ENCODE results near the gene ZNF41.
A peak's percentile ranks its signal among the peaks of the same experiment; 100 is the strongest.
"Not testable (repeated sequence)": the region's sequence is repeated elsewhere in the genome, so short reads cannot be mapped to it uniquely, and the experiment has no call there.

ZNF41 gene

GRCh38 chrX:47498411-47498810 is 15.4 kb upstream of the ZNF41 start:
- H3K9me3 ChIP-seq (ENCODE audit: severe bottlenecking) = no peaks in the 10 kb centered on the region

DNA sequence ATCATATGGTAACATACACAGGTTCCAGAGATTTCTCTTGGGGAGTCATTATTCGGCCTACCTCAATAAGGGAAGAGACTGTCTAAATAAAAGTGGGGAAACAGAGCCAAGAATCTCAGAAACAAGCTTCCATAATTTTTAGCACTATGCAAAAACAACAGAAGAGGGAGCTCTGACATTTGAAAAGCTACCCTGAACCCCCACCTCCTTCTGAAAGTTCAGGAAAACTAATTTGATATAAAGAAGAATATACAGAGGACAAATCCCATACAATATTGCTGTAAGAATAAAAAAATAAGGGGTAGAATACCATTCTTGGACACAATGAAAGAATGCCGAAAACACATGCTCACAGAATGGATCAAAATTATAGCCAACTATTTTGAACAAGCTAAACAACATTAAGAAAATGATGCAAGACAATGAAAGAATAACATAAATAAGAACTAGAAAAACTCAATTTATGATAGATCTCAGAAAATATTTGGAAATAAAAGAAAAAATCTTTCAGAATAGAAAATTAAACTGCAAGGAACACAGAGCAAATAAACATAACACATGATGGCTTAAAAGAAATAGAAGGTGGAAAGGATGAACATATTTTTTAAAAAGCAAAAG is 14.4 kb upstream of the ZNF41 start:
- no peaks in the 10 kb centered on the region for H3K36me3 ChIP-seq
- DNase-seq = no peak
- peaks cover 3% of the 10 kb centered on the region for H3K27me3 ChIP-seq (ENCODE audit: insufficient read depth, low read depth, severe bottlenecking)
- H3K4me3 ChIP-seq (ENCODE audit: low read depth, low read length) = no peak overlapping the region
- H3K9me3 ChIP-seq (ENCODE audit: severe bottlenecking) = no peaks in the 10 kb centered on the region
- TF ChIP-seq CTCF (IDR thresholded peaks at IDR 0.05; ENCODE audit: low read depth, low read length) = peak; percentile 36; the same call in 1 of the 2 replicates
- no peak overlapping the region for H3K27ac ChIP-seq

More at GRCh38 chrX:47498411-47498810, 15.4 kb upstream of the ZNF41 start:
- Histone ChIP-seq H3K36me3 (no peaks in the 10 kb centered on the region), H3K27ac (no peak overlapping the region), H3K27me3 (ENCODE audit: insufficient read depth, low read depth, severe bottlenecking) (peaks cover 6% of the 10 kb centered on the region), H3K4me3 (ENCODE audit: low read depth, low read length) (no peak overlapping the region)
- TF ChIP-seq CTCF (IDR thresholded peaks at IDR 0.05; ENCODE audit: low read depth, low read length) = no peak
- DNase-seq = no peak

DNA sequence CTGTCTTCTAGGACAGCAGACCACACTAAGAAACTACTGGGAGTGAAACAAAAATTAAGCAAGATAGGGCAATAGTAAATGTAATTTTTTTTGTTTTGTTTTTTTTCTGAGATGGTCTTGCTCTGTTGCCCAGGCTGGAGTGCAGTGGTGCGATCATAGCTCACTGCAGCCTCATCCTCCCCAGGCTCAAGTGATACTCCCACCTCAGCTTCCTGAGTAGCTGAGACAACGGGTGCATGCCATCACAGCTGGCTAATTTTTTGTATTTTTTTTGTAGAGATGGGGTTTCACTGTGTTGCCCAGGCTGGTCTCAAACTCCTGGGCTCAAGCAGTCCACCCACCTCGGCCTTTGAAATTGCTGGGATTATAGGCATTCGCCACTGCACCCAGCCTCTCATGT is 9.1 kb upstream of the ZNF41 start:
- H3K27ac ChIP-seq; DNase-seq; H3K36me3 ChIP-seq; H3K9me3 ChIP-seq (ENCODE audit: severe bottlenecking); H3K4me3 ChIP-seq (ENCODE audit: low read depth, low read length); H3K27me3 ChIP-seq (ENCODE audit: insufficient read depth, low read depth, severe bottlenecking): not testable (repeated sequence)

- no peak for DNase-seq
- Histone ChIP-seq H3K9me3 (ENCODE audit: severe bottlenecking) (no peaks in the 10 kb centered on the region), H3K4me3 (ENCODE audit: low read depth, low read length) (no peak overlapping the region), H3K27me3 (ENCODE audit: insufficient read depth, low read depth, severe bottlenecking) (peaks cover 2% of the 10 kb centered on the region), H3K36me3 (no peaks in the 10 kb centered on the region), H3K27ac (no peak overlapping the region)
- no peak for TF ChIP-seq CTCF (IDR thresholded peaks at IDR 0.05; ENCODE audit: low read depth, low read length)
These were observed 6.7 kb upstream of the ZNF41 start for GRCh38 chrX:47489507-47490275.

DNA sequence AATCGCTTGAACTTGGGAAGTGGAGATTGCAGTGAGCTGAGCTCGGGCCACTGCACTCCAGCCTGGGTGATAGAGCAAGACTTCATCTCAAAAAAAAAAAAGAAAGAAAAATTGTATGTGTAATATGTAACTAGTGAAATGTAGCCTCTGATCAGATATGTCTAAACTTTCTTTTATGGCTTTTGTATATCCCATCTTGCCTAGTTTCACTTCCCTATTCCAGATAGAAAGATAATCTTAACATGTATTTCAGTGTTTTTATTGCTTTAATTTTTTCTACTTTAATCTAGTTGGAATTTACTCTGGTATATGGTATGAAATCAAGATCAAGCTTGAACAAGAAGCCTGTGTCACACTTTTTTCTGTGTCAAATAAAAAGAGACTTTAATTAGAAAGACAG is 1.9 kb upstream of the ZNF41 start:
- no peaks in the 10 kb centered on the region for H3K27me3 ChIP-seq (ENCODE audit: insufficient read depth, low read depth, severe bottlenecking)
- DNase-seq = no peak
- peak overlapping the region; percentile 67 for H3K4me3 ChIP-seq (ENCODE audit: low read depth, low read length)
- TF ChIP-seq CTCF (IDR thresholded peaks at IDR 0.05; ENCODE audit: low read depth, low read length) = no peak
- no peaks in the 10 kb centered on the region for H3K9me3 ChIP-seq (ENCODE audit: severe bottlenecking)
- H3K36me3 ChIP-seq = no peaks in the 10 kb centered on the region
- peak overlapping the region; percentile 96 for H3K27ac ChIP-seq

- no peak for TF ChIP-seq CTCF (IDR thresholded peaks at IDR 0.05; ENCODE audit: low read depth, low read length)
- H3K9me3 ChIP-seq (ENCODE audit: severe bottlenecking) = no peaks in the 10 kb centered on the region
- H3K27ac ChIP-seq = peak overlapping the region; percentile 96
- peak; percentile 11 for DNase-seq
- H3K36me3 ChIP-seq = no peaks in the 10 kb centered on the region
- H3K4me3 ChIP-seq (ENCODE audit: low read depth, low read length) = peak overlapping the region; percentile 67
- peaks cover 2% of the 10 kb centered on the region for H3K27me3 ChIP-seq (ENCODE audit: insufficient read depth, low read depth, severe bottlenecking)
These were observed 565 bp upstream of the ZNF41 start for GRCh38 chrX:47483306-47484268.

All from WERI-Rb-1 (cell line).